GM20000 (cell line): ENCODE results near the gene FKBP1A.

ENCODE experiments used
- DNase-seq: peaks from one replicate; pipeline ENCODE4 v3.0.0; 2012; ENCODE audit warnings: low spot score
- CTCF ChIP-seq: IDR thresholded peaks from 2 replicates; pipeline ENCODE4 v1.5.1; 2012; ENCODE audit warnings: mild to moderate bottlenecking, control low read depth; ENCODE audit errors: extremely low read depth, missing control alignments

The FKBP1A gene

GRCh38 chr20:1323830-1324597, 68.8 kb downstream of the FKBP1A start:
- no peak for DNase-seq
- TF ChIP-seq CTCF, result no peak

GRCh38 chr20:1323256-1323655, 69.6 kb downstream of the FKBP1A start:
- no peak for DNase-seq
- no peak for TF ChIP-seq CTCF

GRCh38 chr20:1322511-1323245, 70.2 kb downstream of the FKBP1A start:
- DNase-seq, result no peak
- no peak for TF ChIP-seq CTCF

- DNase-seq, result no peak
- no peak for TF ChIP-seq CTCF
Measured at GRCh38 chr20:1321654-1321939, 71.3 kb downstream of the FKBP1A start.

- TF ChIP-seq CTCF, result no peak
- no peak for DNase-seq
Measured at GRCh38 chr20:1320902-1321653, 71.8 kb downstream of the FKBP1A start.

- TF ChIP-seq CTCF, result no peak
- DNase-seq, result no peak
Measured at GRCh38 chr20:1320016-1320415, 72.8 kb downstream of the FKBP1A start.

GRCh38 chr20:1319462-1319861, 73.4 kb downstream of the FKBP1A start:
- no peak for TF ChIP-seq CTCF
- DNase-seq, result no peak
